Measurements from ENCODE around the gene NDE1. TPM values are rescaled to one million over a fixed set of nuclear protein-coding genes. Genes with fewer than 3 reads are reported as not detected.

The NDE1 gene
- total and polyA plus RNA-seq, 2 of the 4 experiments (the other 2 are of a cell fraction) = 22.7 to 29.2 TPM

GRCh38 chr16:15671530-15672117, 21.6 kb downstream of the NDE1 start:
- Histone ChIP-seq H4K91ac (ENCODE audit: insufficient read depth, low read depth, low read length) (no peak overlapping the region), H4K20me1 (ENCODE audit: insufficient read depth, low read length) (peaks cover 8% of the 10 kb centered on the region; the same call in 1 of the 2 replicates), H3K4ac (ENCODE audit: low read depth, low read length) (peak overlapping the region; percentile 47; the same call in 1 of the 2 replicates), H2AK5ac (ENCODE audit: low read depth, low read length) (peak overlapping the region; percentile 77; the same call in 1 of the 2 replicates), H2BK5ac (ENCODE audit: low read depth, low read length, poor library complexity, severe bottlenecking) (no peak overlapping the region), H4K5ac (ENCODE audit: low read depth, low read length) (no peak overlapping the region), H2BK15ac (ENCODE audit: low read depth, low read length) (peak overlapping the region; percentile 67; the same call in 1 of the 3 replicates), H3K27ac (ENCODE audit: insufficient read depth, low read length) (0 out of 2 replicates have a peak overlapping the region, but pooled peaks have one; percentile 18), H2AK9ac (replicated peaks; ENCODE audit: low read depth, low read length, poor library complexity) (no peak overlapping the region), H3K4me1 (ENCODE audit: control insufficient read depth, insufficient read depth, low read length) (peaks cover 11% of the 10 kb centered on the region), H3K4me2 (ENCODE audit: low read depth, low read length) (no peak overlapping the region), H3K23ac (ENCODE audit: low read depth, low read length) (0 out of 2 replicates have a peak overlapping the region, but pooled peaks have one; percentile 16), H3K27me3 (ENCODE audit: control insufficient read depth, insufficient read depth, low read length) (no peaks in the 10 kb centered on the region), H3K14ac (replicated peaks; ENCODE audit: low read depth, low read length) (0 out of 2 replicates have a peak overlapping the region, but pooled peaks have one; percentile 31), H2BK120ac (ENCODE audit: low read depth, low read length) (peak overlapping the region; percentile 61; the same call in 1 of the 2 replicates), H3K56ac (ENCODE audit: extremely low read depth, insufficient read depth, low read length) (no peak overlapping the region), H3K9me3 (ENCODE audit: control insufficient read depth, insufficient read depth, low read length) (no peaks in the 10 kb centered on the region), H3K9me1 (ENCODE audit: insufficient read depth, low read length) (peaks cover 9% of the 10 kb centered on the region), H3K4me3 (ENCODE audit: insufficient read depth, low read depth, low read length) (no peak overlapping the region), H2AFZ (replicated peaks; ENCODE audit: low read length, poor library complexity) (no peak overlapping the region), H3K79me1 (ENCODE audit: low read depth in 1 of 2, low read length in 2 of 2) (peaks cover 31 to 56% of the 10 kb centered on the region in 2 experiments), H3K36me3 (ENCODE audit: control insufficient read depth, insufficient read depth, low read length) (peaks cover 21% of the 10 kb centered on the region), H2BK20ac (ENCODE audit: low read depth, low read length) (peak overlapping the region; percentile 1; the same call in 1 of the 2 replicates), H4K8ac (ENCODE audit: low read depth in 2 of 2, low read length in 2 of 2) (no peak overlapping the region), H3K9ac (ENCODE audit: low read depth, low read length) (no peak overlapping the region), H3K18ac (ENCODE audit: low read depth, low read length) (no peak overlapping the region)
- ATAC-seq (ENCODE audit: low read depth) = no peak
- POLR2A ChIA-PET (ENCODE audit: unreplicated experiment) = no interaction called here
- dilution Hi-C loops (cut with HindIII; ENCODE audit: low sequenced_read_pairs, unreplicated experiment) = no loop called here
- no TSS peak for BruUV-seq (replicated peaks)
- TF ChIP-seq RCOR1 (IDR thresholded peaks at IDR 0.05; ENCODE audit: insufficient replicate concordance, low read length) (no peak), ELK1 (IDR thresholded peaks at IDR 0.05; ENCODE audit: borderline replicate concordance, low read depth, low read length) (no peak), NFE2L2 (IDR thresholded peaks at IDR 0.05; ENCODE audit: low read depth, low read length) (no peak), SMC3 (IDR thresholded peaks at IDR 0.05; ENCODE audit: low read depth, low read length) (no peak), CEBPB (IDR thresholded peaks at IDR 0.05; ENCODE audit: low read depth, low read length) (no peak), BHLHE40 (IDR thresholded peaks at IDR 0.05; ENCODE audit: low read depth, low read length) (no peak), RFX5 (IDR thresholded peaks at IDR 0.05; ENCODE audit: low read depth, low read length) (no peak), FOS (IDR thresholded peaks at IDR 0.05; ENCODE audit: low read depth, low read length) (no peak)
- in situ Hi-C loops (cut with MboI; ENCODE audit: low sequenced_read_pairs) = no loop called here
- CTCF ChIA-PET = interaction anchor here (0.6 to 2.4 kb wide), 2 partner anchors 11 to 236 kb away, joined by 5 to 14 read pairs; no protein-coding TSS in a partner anchor
- intact Hi-C loops (cut with micrococcal nuclease) = loop anchor here (2.0 kb wide), 1 partner anchor 21 kb away; the partner anchor contains the start of gene NDE1
- DNase-seq = no peak
- WGBS, 2 experiments (ENCODE audit: extremely low coverage in 2 of 2, insufficient read length in 1 of 2) = 95% methylated on average over 3 of the region's 8 CpGs; no CpG with 5 or more reads in 1 of the 2 experiments

All from IMR-90 (cell line).